HepG2 (cell line): ENCODE data around the gene ZNF367. TPM values are rescaled to one million over a fixed set of nuclear protein-coding genes. Genes with fewer than 3 reads are reported as not detected.

ENCODE experiments used
- GPN1 ChIP-seq: sonication (generic); formaldehyde crosslinking; IDR thresholded peaks from 2 replicates; pipeline ENCODE4 v1.5.1; 2020; ENCODE audit warnings: missing genetic modification reagents, borderline replicate concordance
- HOXA9 ChIP-seq: sonication (generic); formaldehyde crosslinking; IDR thresholded peaks from 2 replicates; pipeline ENCODE4 v1.8.1; 2022; ENCODE audit warnings: missing genetic modification reagents, mild to moderate bottlenecking, moderate library complexity, borderline replicate concordance
- RARG ChIP-seq: sonication (generic); formaldehyde crosslinking; IDR thresholded peaks from 2 replicates; pipeline ENCODE4 v1.4.0; 2020; ENCODE audit warnings: low read depth, mild to moderate bottlenecking, missing genetic modification reagents
- TEAD3 ChIP-seq: optimal IDR thresholded peaks from 2 replicates; pipeline ENCODE3; 2016; ENCODE audit warnings: borderline replicate concordance
- ZNF543 ChIP-seq: sonication (generic); formaldehyde crosslinking; IDR thresholded peaks from 2 replicates; pipeline ENCODE4 v1.4.0; 2020; ENCODE audit warnings: mild to moderate bottlenecking, missing genetic modification reagents
- polyA plus RNA-seq, 8 experiments: library from polyadenylated mRNA; depleted of rRNA in 3 of 8; stranded (reverse) in 7 of 8; unstranded in 1 of 8; fragments of >200 nt; fragmentation: Illumina TruSeq in 4 of 8; extraction: Trizol in 4 of 8; gene quantifications; 2 replicates each; pipeline versions ENCODE4 v1.2.1 to v1.2.3, GENCODE V29; 2011 to 2016; ENCODE audit warnings: low read depth in 4 of 8, missing spikeins in 1 of 8, mixed read lengths in 1 of 8; ENCODE audit not compliant: insufficient read depth in 1 of 8
- total RNA-seq, 5 experiments: library from RNA; depleted of rRNA; stranded (reverse); fragments of >200 nt; fragmentation: Illumina TruSeq; extraction: Trizol; gene quantifications; 2 replicates each; pipeline ENCODE4 v1.2.3, GENCODE V29; 2016; ENCODE audit warnings: low read depth in 1 of 5
- TF ChIP-seq, protein P1 (sequence below): sonication (generic); formaldehyde crosslinking; IDR thresholded peaks from 2 replicates; pipeline ENCODE4 v1.8.0; 2022; ENCODE audit warnings: mild to moderate bottlenecking, missing genetic modification reagents; ENCODE audit not compliant: insufficient replicate concordance
- TF ChIP-seq, protein P2 (sequence below): sonication (generic); formaldehyde crosslinking; IDR thresholded peaks from 2 replicates; pipeline ENCODE4 v1.4.0; 2020; ENCODE audit warnings: missing genetic modification reagents
- TF ChIP-seq, protein P3 (sequence below): IDR thresholded peaks from 2 replicates; pipeline ENCODE4 v1.6.1; 2016; ENCODE audit warnings: missing compliant biosample characterization, missing genetic modification reagents, borderline replicate concordance
- TF ChIP-seq, protein P4 (sequence below): sonication (generic); formaldehyde crosslinking; IDR thresholded peaks from 2 replicates; pipeline ENCODE4 v1.4.0; 2020; ENCODE audit warnings: missing genetic modification reagents, mild to moderate bottlenecking, borderline replicate concordance
- TF ChIP-seq, protein P5 (sequence below): sonication (generic); formaldehyde crosslinking; IDR thresholded peaks from 2 replicates; pipeline ENCODE4 v1.5.1; 2020; ENCODE audit warnings: mild to moderate bottlenecking, missing genetic modification reagents, moderate library complexity
- TF ChIP-seq, protein P6 (sequence below), 2 experiments: fragments of 450-650 bp in 1 of 2; sonication (generic) in 1 of 2; formaldehyde crosslinking; IDR thresholded peaks; 2 replicates each; pipeline versions ENCODE4 v1.5.0 to v1.8.0; 2020 to 2022; ENCODE audit warnings: mild to moderate bottlenecking in 1 of 2, missing genetic modification reagents in 1 of 2
- TF ChIP-seq, protein P7 (sequence below): sonication (generic); formaldehyde crosslinking; IDR thresholded peaks from 2 replicates; pipeline ENCODE4 v1.4.0; 2020; ENCODE audit warnings: missing genetic modification reagents, borderline replicate concordance

ZNF367 gene
- total and polyA plus RNA-seq, 2 of the 13 experiments (the other 11 are each of a cell fraction or from before 2014, with no cell fraction given), result 2.9 to 7.7 TPM

DNA sequence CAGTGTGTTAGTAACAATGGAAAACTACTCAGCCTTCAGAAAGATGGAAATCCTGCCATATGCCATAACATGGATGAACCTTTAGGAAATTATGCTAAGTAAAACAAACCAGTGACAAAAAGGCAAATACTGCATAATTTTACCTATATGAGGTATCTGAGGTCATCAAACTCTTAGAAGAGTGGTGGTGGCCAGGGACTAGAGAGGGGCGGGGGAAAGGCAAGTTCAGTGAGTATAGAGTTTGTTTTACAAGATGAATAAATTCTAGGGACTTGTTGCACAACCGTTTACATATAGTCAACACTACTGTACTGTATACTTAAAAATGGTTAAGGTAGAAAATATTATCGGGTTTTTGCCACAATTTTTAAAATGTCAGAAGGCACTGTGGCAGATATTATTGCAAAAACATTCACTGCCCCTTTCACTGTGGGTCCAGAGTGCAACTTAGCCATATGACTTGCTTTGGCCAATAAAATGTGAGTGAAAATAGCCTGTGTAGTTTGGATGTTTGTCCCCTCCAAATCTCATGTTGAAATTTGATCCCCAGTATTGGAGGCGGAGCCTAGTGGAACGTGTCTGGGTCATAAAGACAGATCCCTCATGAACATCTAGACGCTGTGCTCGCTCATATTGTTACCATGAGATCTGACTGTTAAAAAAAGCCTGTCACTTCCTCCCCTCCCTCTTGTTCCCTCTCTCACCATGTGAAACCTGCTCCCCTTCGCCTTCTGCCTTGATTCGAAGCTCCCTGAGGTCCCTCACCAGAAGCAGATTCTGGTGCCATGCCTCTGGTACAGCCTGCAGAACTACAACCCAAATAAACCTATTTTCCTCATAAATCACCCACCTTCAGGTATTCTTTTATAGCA lies 9.5 kb downstream of the ZNF367 start (continued):
- TF ChIP-seq, protein P1, sequence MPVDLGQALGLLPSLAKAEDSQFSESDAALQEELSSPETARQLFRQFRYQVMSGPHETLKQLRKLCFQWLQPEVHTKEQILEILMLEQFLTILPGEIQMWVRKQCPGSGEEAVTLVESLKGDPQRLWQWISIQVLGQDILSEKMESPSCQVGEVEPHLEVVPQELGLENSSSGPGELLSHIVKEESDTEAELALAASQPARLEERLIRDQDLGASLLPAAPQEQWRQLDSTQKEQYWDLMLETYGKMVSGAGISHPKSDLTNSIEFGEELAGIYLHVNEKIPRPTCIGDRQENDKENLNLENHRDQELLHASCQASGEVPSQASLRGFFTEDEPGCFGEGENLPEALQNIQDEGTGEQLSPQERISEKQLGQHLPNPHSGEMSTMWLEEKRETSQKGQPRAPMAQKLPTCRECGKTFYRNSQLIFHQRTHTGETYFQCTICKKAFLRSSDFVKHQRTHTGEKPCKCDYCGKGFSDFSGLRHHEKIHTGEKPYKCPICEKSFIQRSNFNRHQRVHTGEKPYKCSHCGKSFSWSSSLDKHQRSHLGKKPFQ (CRISPR knock-in tag), result no peak
- TF ChIP-seq, protein P2, sequence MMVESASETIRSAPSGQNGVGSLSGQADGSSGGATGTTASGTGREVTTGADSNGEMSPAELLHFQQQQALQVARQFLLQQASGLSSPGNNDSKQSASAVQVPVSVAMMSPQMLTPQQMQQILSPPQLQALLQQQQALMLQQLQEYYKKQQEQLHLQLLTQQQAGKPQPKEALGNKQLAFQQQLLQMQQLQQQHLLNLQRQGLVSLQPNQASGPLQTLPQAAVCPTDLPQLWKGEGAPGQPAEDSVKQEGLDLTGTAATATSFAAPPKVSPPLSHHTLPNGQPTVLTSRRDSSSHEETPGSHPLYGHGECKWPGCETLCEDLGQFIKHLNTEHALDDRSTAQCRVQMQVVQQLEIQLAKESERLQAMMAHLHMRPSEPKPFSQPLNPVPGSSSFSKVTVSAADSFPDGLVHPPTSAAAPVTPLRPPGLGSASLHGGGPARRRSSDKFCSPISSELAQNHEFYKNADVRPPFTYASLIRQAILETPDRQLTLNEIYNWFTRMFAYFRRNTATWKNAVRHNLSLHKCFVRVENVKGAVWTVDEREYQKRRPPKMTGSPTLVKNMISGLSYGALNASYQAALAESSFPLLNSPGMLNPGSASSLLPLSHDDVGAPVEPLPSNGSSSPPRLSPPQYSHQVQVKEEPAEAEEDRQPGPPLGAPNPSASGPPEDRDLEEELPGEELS (CRISPR knock-in tag), result peak; percentile 32; the same call in 1 of the 2 replicates
- no peak for TF ChIP-seq RARG
- no peak for TF ChIP-seq ZNF543 (CRISPR knock-in tag)
- TF ChIP-seq, protein P3, sequence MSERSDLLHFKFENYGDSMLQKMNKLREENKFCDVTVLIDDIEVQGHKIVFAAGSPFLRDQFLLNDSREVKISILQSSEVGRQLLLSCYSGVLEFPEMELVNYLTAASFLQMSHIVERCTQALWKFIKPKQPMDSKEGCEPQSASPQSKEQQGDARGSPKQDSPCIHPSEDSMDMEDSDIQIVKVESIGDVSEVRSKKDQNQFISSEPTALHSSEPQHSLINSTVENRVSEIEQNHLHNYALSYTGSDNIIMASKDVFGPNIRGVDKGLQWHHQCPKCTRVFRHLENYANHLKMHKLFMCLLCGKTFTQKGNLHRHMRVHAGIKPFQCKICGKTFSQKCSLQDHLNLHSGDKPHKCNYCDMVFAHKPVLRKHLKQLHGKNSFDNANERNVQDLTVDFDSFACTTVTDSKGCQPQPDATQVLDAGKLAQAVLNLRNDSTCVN (CRISPR knock-in tag), result no peak
- TF ChIP-seq, protein P4, sequence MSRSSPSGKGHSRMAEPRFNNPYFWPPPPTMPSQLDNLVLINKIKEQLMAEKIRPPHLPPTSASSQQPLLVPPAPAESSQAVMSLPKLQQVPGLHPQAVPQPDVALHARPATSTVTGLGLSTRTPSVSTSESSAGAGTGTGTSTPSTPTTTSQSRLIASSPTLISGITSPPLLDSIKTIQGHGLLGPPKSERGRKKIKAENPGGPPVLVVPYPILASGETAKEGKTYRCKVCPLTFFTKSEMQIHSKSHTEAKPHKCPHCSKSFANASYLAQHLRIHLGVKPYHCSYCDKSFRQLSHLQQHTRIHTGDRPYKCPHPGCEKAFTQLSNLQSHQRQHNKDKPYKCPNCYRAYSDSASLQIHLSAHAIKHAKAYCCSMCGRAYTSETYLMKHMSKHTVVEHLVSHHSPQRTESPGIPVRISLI, result peak; percentile 21; the same call in 1 of the 2 replicates
- TF ChIP-seq, protein P5, sequence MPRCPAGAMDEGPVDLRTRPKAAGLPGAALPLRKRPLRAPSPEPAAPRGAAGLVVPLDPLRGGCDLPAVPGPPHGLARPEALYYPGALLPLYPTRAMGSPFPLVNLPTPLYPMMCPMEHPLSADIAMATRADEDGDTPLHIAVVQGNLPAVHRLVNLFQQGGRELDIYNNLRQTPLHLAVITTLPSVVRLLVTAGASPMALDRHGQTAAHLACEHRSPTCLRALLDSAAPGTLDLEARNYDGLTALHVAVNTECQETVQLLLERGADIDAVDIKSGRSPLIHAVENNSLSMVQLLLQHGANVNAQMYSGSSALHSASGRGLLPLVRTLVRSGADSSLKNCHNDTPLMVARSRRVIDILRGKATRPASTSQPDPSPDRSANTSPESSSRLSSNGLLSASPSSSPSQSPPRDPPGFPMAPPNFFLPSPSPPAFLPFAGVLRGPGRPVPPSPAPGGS (CRISPR knock-in tag), result no peak
- TF ChIP-seq TEAD3, result peak; percentile 58
- no peak for TF ChIP-seq HOXA9 (CRISPR knock-in tag)
- TF ChIP-seq, protein P6, sequence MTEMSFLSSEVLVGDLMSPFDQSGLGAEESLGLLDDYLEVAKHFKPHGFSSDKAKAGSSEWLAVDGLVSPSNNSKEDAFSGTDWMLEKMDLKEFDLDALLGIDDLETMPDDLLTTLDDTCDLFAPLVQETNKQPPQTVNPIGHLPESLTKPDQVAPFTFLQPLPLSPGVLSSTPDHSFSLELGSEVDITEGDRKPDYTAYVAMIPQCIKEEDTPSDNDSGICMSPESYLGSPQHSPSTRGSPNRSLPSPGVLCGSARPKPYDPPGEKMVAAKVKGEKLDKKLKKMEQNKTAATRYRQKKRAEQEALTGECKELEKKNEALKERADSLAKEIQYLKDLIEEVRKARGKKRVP (CRISPR knock-in tag; IDR thresholded peaks at IDR 0.05), result peak in 1 of 2 experiments; percentile 41; a peak in 1 of 4 replicates
- TF ChIP-seq, protein P7, sequence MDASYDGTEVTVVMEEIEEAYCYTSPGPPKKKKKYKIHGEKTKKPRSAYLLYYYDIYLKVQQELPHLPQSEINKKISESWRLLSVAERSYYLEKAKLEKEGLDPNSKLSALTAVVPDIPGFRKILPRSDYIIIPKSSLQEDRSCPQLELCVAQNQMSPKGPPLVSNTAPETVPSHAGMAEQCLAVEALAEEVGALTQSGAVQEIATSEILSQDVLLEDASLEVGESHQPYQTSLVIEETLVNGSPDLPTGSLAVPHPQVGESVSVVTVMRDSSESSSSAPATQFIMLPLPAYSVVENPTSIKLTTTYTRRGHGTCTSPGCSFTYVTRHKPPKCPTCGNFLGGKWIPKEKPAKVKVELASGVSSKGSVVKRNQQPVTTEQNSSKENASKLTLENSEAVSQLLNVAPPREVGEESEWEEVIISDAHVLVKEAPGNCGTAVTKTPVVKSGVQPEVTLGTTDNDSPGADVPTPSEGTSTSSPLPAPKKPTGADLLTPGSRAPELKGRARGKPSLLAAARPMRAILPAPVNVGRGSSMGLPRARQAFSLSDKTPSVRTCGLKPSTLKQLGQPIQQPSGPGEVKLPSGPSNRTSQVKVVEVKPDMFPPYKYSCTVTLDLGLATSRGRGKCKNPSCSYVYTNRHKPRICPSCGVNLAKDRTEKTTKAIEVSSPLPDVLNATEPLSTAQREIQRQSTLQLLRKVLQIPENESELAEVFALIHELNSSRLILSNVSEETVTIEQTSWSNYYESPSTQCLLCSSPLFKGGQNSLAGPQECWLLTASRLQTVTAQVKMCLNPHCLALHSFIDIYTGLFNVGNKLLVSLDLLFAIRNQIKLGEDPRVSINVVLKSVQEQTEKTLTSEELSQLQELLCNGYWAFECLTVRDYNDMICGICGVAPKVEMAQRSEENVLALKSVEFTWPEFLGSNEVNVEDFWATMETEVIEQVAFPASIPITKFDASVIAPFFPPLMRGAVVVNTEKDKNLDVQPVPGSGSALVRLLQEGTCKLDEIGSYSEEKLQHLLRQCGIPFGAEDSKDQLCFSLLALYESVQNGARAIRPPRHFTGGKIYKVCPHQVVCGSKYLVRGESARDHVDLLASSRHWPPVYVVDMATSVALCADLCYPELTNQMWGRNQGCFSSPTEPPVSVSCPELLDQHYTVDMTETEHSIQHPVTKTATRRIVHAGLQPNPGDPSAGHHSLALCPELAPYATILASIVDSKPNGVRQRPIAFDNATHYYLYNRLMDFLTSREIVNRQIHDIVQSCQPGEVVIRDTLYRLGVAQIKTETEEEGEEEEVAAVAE, result no peak
- no peak for TF ChIP-seq GPN1
